Measurements from ENCODE around the gene DYSF. TPM values are rescaled to one million over a fixed set of nuclear protein-coding genes. Genes with fewer than 3 reads are reported as not detected.

Gene DYSF
- polyA plus RNA-seq, 1 experiment = 1.3 TPM

DNA sequence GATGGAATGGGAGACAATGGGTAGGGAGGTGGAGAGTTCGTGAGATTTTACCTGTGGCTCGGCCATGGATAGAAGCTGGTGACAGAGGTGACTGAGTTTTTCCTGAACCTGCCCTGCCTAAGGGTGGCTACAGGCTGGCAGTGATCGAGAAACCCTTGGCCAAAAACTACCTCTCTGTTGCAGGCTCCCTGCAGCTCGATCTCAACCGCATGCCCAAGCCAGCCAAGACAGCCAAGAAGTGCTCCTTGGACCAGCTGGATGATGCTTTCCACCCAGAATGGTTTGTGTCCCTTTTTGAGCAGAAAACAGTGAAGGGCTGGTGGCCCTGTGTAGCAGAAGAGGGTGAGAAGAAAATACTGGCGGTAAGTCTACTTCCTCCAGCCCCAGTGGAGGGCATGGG lies 225.5 kb downstream of the DYSF start:
- CTCF ChIA-PET = interaction anchor here (1.2 to 1.6 kb wide), 2 partner anchors 13 to 63 kb away, joined by 3 read pairs; no protein-coding TSS in a partner anchor
- no peaks in the 10 kb centered on the region for H3K36me3 ChIP-seq (ENCODE audit: control insufficient read depth, insufficient read depth, low read length)
- no peak overlapping the region for H3K4me3 ChIP-seq (ENCODE audit: low read depth, low read length)
- peaks cover 9% of the 10 kb centered on the region for H3K27me3 ChIP-seq (ENCODE audit: control insufficient read depth, insufficient read depth, low read length)
- POLR2A ChIA-PET = no interaction called here
- no peak for DNase-seq (ENCODE audit: low read depth)
- no peak for TF ChIP-seq CTCF (IDR thresholded peaks at IDR 0.05; ENCODE audit: insufficient read depth, low read depth, low read length)

DNA sequence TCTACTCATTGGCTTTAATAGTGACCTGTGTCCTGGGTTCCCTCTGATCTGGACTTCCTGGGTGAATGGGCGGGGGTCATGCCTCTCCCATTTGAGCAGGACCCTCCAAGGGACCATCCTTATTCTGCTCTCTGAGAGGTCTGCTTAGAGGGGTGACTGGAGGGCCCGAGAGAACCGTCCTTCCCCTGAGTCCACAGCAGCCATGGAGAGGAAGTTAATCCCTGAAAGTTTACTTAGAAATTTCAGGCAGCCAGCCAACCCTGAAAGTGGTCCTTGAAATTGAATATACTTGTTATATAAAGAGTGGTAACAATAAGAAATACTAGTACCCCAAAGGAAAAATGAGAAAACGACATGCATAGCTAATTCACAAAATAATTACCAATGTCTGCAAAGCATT lies 226.1 kb downstream of the DYSF start:
- CTCF ChIA-PET = interaction anchor here (1.2 to 1.6 kb wide), 2 partner anchors 13 to 64 kb away, joined by 3 read pairs; no protein-coding TSS in a partner anchor
- Histone ChIP-seq H3K36me3 (ENCODE audit: control insufficient read depth, insufficient read depth, low read length) (no peaks in the 10 kb centered on the region), H3K27me3 (ENCODE audit: control insufficient read depth, insufficient read depth, low read length) (peaks cover 9% of the 10 kb centered on the region), H3K4me3 (ENCODE audit: low read depth, low read length) (no peak overlapping the region)
- POLR2A ChIA-PET = no interaction called here
- no peak for TF ChIP-seq CTCF (IDR thresholded peaks at IDR 0.05; ENCODE audit: insufficient read depth, low read depth, low read length)
- no peak for DNase-seq (ENCODE audit: low read depth)

DNA sequence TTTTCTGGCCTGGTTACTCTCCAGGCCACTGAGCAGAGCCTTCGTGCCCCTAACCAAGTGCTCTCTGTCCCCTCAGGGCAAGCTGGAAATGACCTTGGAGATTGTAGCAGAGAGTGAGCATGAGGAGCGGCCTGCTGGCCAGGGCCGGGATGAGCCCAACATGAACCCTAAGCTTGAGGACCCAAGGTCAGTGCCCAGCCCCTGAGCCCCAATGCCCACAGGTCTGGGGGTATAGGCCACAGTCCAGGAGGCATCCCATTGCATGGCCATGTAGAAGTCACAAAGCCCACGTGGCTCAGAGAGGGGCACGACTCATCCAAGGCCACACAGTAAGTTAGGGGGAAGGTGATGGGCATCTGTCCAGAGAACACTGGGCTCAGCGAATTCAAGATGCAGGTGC lies 227.6 kb downstream of the DYSF start:
- TF ChIP-seq CTCF (IDR thresholded peaks at IDR 0.05; ENCODE audit: insufficient read depth, low read depth, low read length) = no peak
- ChIA-PET CTCF (interaction anchor here (0.7 to 1.6 kb wide), 2 partner anchors 115 to 1182 kb away, joined by 3 read pairs; no protein-coding TSS in a partner anchor), POLR2A (no interaction called here)
- DNase-seq (ENCODE audit: low read depth) = no peak
- H3K27me3 ChIP-seq (ENCODE audit: control insufficient read depth, insufficient read depth, low read length) = peaks cover 9% of the 10 kb centered on the region
- H3K36me3 ChIP-seq (ENCODE audit: control insufficient read depth, insufficient read depth, low read length) = no peaks in the 10 kb centered on the region
- no peak overlapping the region for H3K4me3 ChIP-seq (ENCODE audit: low read depth, low read length)

- DNase-seq (ENCODE audit: low read depth) = no peak
- Histone ChIP-seq H3K36me3 (ENCODE audit: control insufficient read depth, insufficient read depth, low read length) (no peaks in the 10 kb centered on the region), H3K27me3 (ENCODE audit: control insufficient read depth, insufficient read depth, low read length) (peaks cover 9% of the 10 kb centered on the region), H3K4me3 (ENCODE audit: low read depth, low read length) (no peak overlapping the region)
- ChIA-PET CTCF (interaction anchor here (0.6 kb wide), 1 partner anchor 459 kb away, joined by 6 read pairs; no protein-coding TSS in a partner anchor), POLR2A (no interaction called here)
- TF ChIP-seq CTCF (IDR thresholded peaks at IDR 0.05; ENCODE audit: insufficient read depth, low read depth, low read length) = no peak
Measured at GRCh38 chr2:71681626-71682025, 228.3 kb downstream of the DYSF start.

DNA sequence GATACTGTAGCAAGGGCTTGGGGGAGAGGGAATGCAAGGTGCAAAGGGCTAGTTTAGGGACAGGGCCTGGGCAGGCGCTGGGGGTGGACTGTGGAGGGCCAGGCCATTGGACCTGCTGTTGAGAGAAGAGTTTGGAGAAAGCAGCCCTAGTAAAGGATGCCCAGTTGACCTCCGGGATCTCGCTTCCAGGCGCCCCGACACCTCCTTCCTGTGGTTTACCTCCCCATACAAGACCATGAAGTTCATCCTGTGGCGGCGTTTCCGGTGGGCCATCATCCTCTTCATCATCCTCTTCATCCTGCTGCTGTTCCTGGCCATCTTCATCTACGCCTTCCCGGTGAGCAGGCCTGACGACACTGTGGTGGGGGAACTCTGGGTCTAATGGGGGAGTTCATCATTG lies 229.0 kb downstream of the DYSF start:
- no peak for DNase-seq (ENCODE audit: low read depth)
- no peaks in the 10 kb centered on the region for H3K36me3 ChIP-seq (ENCODE audit: control insufficient read depth, insufficient read depth, low read length)
- peaks cover 11% of the 10 kb centered on the region for H3K27me3 ChIP-seq (ENCODE audit: control insufficient read depth, insufficient read depth, low read length)
- no peak overlapping the region for H3K4me3 ChIP-seq (ENCODE audit: low read depth, low read length)
- no peak for TF ChIP-seq CTCF (IDR thresholded peaks at IDR 0.05; ENCODE audit: insufficient read depth, low read depth, low read length)
- ChIA-PET POLR2A (no interaction called here), CTCF (interaction anchor here (0.8 kb wide), 1 partner anchor 26 kb away, joined by 3 read pairs; no protein-coding TSS in a partner anchor)
